Ascending aorta (tissue), 2 donors: ENCODE measurements around the gene SNX8. TPM values are rescaled to one million over a fixed set of nuclear protein-coding genes. Genes with fewer than 3 reads are reported as not detected.

Experiments used
- DNase-seq, 2 donors: peaks; one replicate each; pipeline ENCODE4 v3.0.0-alpha.2; 2019; ENCODE audit warnings: low spot score in 2 of 2
- H3K27ac ChIP-seq, 2 donors: fragments of 200-600 bp; sonication (generic); one replicate each; pipeline ENCODE4 v1.5.1; 2016 to 2017; ENCODE audit warnings: mild to moderate bottlenecking in 1 of 2
- H3K27me3 ChIP-seq: fragments of 200-600 bp; sonication (generic); one replicate; pipeline ENCODE4 v1.5.1; 2017
- H3K36me3 ChIP-seq, 2 donors: fragments of 200-600 bp; sonication (generic); one replicate each; pipeline ENCODE4 v1.5.1; 2016
- H3K4me1 ChIP-seq, 2 donors: fragments of 200-600 bp; sonication (generic); one replicate each; pipeline ENCODE4 v1.5.1; 2016 to 2017; ENCODE audit warnings: mild to moderate bottlenecking in 1 of 2
- H3K4me3 ChIP-seq, 2 donors: fragments of 200-600 bp; sonication (generic); one replicate each; pipeline ENCODE4 v1.5.1; 2016 to 2017; ENCODE audit warnings: mild to moderate bottlenecking in 1 of 2
- H3K9me3 ChIP-seq, 2 donors: fragments of 200-600 bp; sonication (generic); one replicate each; pipeline ENCODE4 v1.5.1; 2016
- intact Hi-C: fragments of 100-400 bp; cut with DNase I; formaldehyde crosslinking; loops from one replicate; pipeline ENCODE4 v1.15.1; 2023
- total RNA-seq: library from RNA; depleted of rRNA; stranded (reverse); fragments of >200 nt; gene quantifications from one replicate; pipeline ENCODE4 v1.1.0, GENCODE V29; 2016
- TF ChIP-seq, protein P1 (sequence below), 3 experiments: fragments of 200-600 bp in 2 of 3; fragments of 450-650 bp in 1 of 3; sonication (generic) in 2 of 3; IDR thresholded peaks; one replicate each; pipeline ENCODE4 v1.5.1; 2016 to 2019; ENCODE audit warnings: antibody characterized with exemption in 3 of 3, mild to moderate bottlenecking in 1 of 3, moderate library complexity in 1 of 3

SNX8 gene
- total RNA-seq, 1 donor from 2014 or later, result 12.2 TPM

DNA sequence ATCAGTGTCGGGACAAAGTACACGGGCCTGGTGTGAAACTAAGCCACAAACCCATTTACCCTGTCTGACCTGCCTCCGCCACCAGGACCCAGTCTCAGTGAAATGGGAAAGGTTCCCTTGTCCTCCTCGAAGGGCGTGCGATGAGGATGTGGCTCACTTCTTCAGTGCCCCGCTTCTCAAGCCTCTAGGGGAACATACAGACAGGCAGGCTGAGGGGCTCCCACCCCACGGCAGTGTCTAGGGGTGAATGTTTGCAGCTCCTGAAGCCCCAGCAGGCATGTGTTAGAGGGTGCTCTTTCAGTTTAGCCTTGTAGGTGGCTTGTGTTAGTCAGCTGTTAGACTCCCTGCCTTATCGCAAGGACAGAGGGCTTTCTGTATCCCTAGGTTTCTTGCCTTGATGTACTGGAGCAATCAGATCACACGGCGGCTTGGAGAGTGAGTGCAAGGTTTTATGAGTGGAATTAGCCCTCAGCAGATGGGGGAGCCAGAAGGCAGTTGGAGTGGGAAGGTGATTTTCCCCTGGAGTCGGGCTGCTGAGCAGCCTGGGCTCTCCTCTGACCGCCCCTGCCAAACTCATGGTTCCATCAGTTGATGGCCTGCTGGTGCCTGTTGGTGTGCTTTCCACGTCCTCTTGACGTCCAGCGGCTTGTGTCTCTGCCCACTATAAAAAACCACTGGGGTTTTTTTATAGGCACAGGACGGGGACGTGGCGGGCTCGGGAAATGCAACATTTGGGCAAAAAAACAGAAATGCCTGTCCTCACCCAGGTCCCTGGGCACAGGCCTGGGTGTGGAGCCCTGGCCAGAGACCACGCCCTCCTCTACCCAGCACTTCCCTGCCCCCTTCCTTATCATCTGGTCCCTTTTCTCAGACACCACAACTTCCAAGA, 71.5 kb downstream of the SNX8 start:
- no peaks in the 10 kb centered on the region for H3K9me3 ChIP-seq
- intact Hi-C loops, result loop anchor here (2.0 to 5.0 kb wide), 3 partner anchors 70 to 160 kb away; partner anchors contain the start of genes CHST12, EIF3B and SNX8
- peaks cover 3 to 16% of the 10 kb centered on the region in 2 donors for H3K4me1 ChIP-seq
- H3K4me3 ChIP-seq, result peak overlapping the region; percentile 74 to 91
- H3K27ac ChIP-seq, result peak overlapping the region; percentile 27 to 52
- no peak for DNase-seq
- H3K27me3 ChIP-seq, result no peaks in the 10 kb centered on the region
- peaks cover 13 to 18% of the 10 kb centered on the region in 2 donors for H3K36me3 ChIP-seq
- TF ChIP-seq, protein P1, sequence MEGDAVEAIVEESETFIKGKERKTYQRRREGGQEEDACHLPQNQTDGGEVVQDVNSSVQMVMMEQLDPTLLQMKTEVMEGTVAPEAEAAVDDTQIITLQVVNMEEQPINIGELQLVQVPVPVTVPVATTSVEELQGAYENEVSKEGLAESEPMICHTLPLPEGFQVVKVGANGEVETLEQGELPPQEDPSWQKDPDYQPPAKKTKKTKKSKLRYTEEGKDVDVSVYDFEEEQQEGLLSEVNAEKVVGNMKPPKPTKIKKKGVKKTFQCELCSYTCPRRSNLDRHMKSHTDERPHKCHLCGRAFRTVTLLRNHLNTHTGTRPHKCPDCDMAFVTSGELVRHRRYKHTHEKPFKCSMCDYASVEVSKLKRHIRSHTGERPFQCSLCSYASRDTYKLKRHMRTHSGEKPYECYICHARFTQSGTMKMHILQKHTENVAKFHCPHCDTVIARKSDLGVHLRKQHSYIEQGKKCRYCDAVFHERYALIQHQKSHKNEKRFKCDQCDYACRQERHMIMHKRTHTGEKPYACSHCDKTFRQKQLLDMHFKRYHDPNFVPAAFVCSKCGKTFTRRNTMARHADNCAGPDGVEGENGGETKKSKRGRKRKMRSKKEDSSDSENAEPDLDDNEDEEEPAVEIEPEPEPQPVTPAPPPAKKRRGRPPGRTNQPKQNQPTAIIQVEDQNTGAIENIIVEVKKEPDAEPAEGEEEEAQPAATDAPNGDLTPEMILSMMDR (IDR thresholded peaks at IDR 0.05), result no peak

DNA sequence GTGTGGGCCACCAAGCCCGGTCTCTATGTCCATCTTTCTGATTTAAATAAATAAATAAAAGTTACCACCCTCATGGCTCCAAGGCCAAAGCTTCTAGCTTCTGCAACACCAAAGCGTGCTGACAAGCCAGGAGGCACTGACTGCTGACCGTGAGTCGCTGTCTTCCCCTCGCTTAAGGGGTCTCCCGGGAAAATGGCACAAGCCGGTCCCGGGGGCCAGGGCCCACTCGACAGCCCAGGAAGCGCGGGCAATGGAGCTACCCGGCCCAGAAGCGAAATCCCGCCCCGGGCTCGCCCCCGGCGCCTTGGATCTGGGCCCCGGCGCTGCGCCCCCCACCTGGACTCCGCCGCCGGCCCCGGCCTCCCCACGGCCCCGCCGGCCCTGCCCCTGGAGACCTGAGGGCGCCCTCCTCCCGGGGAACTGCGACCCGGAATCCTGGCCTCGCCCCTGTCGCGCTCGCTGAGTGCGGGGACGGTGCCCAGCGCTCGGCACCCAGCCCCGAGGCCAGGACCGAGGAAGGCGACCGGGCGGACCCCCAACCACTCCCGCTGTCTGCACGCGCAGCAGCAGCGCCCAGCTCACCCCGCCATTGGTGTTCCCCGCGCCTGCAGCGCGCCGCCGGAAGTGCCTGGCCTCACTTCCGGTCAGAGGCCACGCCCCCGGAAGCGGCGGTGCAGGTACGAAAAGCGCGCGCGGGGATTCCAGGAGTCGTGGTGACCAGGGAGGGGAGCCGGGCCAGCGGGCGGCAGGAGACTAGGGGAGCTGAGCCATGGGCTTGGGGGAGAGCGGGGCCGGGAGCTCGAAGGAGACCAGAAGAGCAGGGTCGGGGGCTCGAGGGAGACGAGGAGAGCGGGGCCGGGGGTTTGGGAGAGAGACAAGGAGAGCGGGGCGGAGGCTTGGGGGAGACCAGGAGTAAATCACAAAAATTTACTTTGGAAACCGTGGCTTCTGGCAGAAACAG, 72.4 kb downstream of the SNX8 start, which contains the start of the genes MRM2 and NUDT1:
Gene MRM2 (minus strand): TSS at position 626 of the 961 bp plus-strand sequence. CDS start 36 bp downstream, at position 590.
Gene NUDT1 (plus strand): TSS at position 647 of the 961 bp plus-strand sequence. CDS start 2,349 bp downstream, outside the sequence.
- Histone ChIP-seq H3K9me3 (no peaks in the 10 kb centered on the region), H3K4me1 (peaks cover 3 to 16% of the 10 kb centered on the region in 2 donors), H3K4me3 (peak within 1 kb of the TSS; percentile 74 to 91), H3K27ac (peak within 1 kb of the TSS; percentile 27 to 52), H3K27me3 (no peaks in the 10 kb centered on the region), H3K36me3 (peaks cover 14 to 27% of the 10 kb centered on the region in 2 donors)
- TF ChIP-seq, protein P1 (IDR thresholded peaks at IDR 0.05), result no peak
- DNase-seq, result peak; percentile 16 to 92
- intact Hi-C loops, result loop anchor here (2.0 to 5.0 kb wide), 3 partner anchors 70 to 161 kb away; partner anchors contain the start of genes CHST12, EIF3B and SNX8

DNA sequence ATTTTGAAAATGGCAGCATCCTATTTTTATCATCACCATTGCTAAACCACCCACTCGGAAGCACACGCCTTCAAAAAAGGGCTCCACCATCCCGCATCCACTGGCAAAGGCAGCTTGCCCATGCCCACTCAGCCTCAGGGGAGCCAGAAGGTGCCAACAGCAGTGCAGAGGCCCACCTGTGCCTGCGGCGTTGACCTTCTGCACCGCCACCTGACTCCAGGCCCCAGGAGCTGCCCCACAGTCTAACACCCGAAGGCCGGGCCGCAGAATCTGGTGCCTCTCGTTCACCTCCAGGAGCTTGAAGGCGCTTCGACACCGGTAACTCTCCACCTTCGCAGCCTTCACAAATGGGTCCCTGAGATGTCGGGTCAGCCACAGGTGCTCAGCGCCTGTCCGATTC, 75.0 kb downstream of the SNX8 start:
- DNase-seq, result no peak
- Histone ChIP-seq H3K4me1 (peaks cover 3 to 16% of the 10 kb centered on the region in 2 donors), H3K27ac (no peak overlapping the region), H3K27me3 (no peaks in the 10 kb centered on the region), H3K36me3 (peaks cover 17 to 48% of the 10 kb centered on the region in 2 donors), H3K4me3 (no peak overlapping the region), H3K9me3 (no peaks in the 10 kb centered on the region)
- TF ChIP-seq, protein P1 (IDR thresholded peaks at IDR 0.05), result no peak
- intact Hi-C loops, result no loop called here

DNA sequence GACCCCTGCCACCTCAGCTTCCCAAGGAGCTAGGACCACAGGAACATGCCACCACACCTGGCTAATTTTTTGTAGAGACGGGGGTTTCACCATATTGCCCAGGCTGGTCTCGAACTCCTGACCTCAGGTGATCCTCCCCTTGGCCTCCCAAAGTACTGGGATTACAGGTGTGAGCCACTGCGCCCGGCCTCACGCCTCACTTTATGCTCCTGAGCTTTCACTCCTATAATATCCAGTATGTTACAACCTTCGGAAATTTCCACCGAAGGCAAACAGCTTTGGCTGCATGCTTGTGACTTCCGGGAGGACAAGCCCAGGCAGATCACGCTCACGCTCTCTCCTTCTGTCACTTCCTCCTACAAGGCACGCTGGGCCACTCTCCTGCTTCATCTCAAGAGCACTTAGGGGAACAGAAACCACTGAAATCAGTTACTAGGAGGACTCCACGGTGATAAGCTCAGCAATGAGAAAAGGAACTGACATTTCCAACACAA, 77.1 kb downstream of the SNX8 start:
- peak overlapping the region; percentile 23 to 42 for H3K27ac ChIP-seq
- peaks cover 17 to 48% of the 10 kb centered on the region in 2 donors for H3K36me3 ChIP-seq
- H3K4me3 ChIP-seq, result no peak overlapping the region
- DNase-seq, result peak in 1 of 2 donors; percentile 24
- H3K9me3 ChIP-seq, result no peaks in the 10 kb centered on the region
- intact Hi-C loops, result no loop called here
- no peaks in the 10 kb centered on the region for H3K27me3 ChIP-seq
- TF ChIP-seq, protein P1 (IDR thresholded peaks at IDR 0.05), result no peak
- H3K4me1 ChIP-seq, result peaks cover 0 to 14% of the 10 kb centered on the region in 2 donors

DNA sequence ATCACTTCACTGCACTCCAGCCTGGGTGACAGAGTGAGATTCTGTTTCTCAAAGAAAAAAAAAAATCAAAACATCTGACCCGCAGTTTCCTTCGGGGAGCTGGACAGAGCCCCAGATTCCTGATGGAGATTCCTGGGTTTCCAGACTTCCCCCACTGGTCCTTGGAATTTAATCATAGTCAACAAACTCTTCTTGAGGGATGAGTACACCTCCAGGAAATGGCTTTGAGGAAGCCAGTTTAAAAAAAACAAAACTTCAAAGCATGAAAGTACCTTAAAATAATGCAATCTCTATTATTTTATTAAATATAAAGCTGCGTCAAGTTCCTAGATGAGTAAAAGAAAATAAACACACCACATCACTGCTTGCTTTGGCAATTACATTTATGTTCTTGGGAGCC, 80.3 kb downstream of the SNX8 start:
- no peak for DNase-seq
- no peaks in the 10 kb centered on the region for H3K9me3 ChIP-seq
- H3K27me3 ChIP-seq, result no peaks in the 10 kb centered on the region
- H3K27ac ChIP-seq, result no peak overlapping the region
- intact Hi-C loops, result loop anchor here (5.0 kb wide), 2 partner anchors 57 to 662 kb away; partner anchors contain the start of gene PSMG3
- H3K4me3 ChIP-seq, result peak overlapping the region in 1 of 2 donors; percentile 87
- H3K4me1 ChIP-seq, result peaks cover 2 to 17% of the 10 kb centered on the region in 2 donors
- TF ChIP-seq, protein P1 (IDR thresholded peaks at IDR 0.05), result no peak
- H3K36me3 ChIP-seq, result peaks cover 12 to 40% of the 10 kb centered on the region in 2 donors
